Neural cell (in vitro differentiated cells): ENCODE results near the gene MTMR3. TPM values are rescaled to one million over a fixed set of nuclear protein-coding genes. Genes with fewer than 3 reads are reported as not detected.

Experiments used
- H2AFZ ChIP-seq: fragments of 200-600, 300-800 bp; sonication (generic), shearing (Covaris generic); 2 replicates; pipeline ENCODE4 v1.6.0; 2014; ENCODE audit warnings: low read depth, mild to moderate bottlenecking, antibody characterized with exemption, low read length, moderate library complexity
- H3F3A ChIP-seq: fragments of 200-600 bp; shearing (Covaris generic); 2 replicates; pipeline ENCODE4 v1.6.1; 2016; ENCODE audit warnings: mild to moderate bottlenecking, moderate library complexity, mixed read lengths, antibody characterized with exemption, low read length; ENCODE audit not compliant: insufficient read depth, poor library complexity, severe bottlenecking
- H3K27ac ChIP-seq: fragments of 200-600, 300-800 bp; sonication (generic), shearing (Covaris generic); 2 replicates; pipeline ENCODE4 v1.5.1; 2014; ENCODE audit warnings: mild to moderate bottlenecking, low read length, moderate library complexity
- H3K27me3 ChIP-seq: fragments of 300-800, 200-600 bp; sonication (generic), shearing (Covaris generic); 2 replicates; pipeline ENCODE4 v1.6.0; 2014; ENCODE audit warnings: mild to moderate bottlenecking, low read depth, low read length, moderate library complexity; ENCODE audit not compliant: insufficient read depth
- H3K36me3 ChIP-seq: fragments of 300-800, 200-600 bp; sonication (generic), shearing (Covaris generic); 2 replicates; pipeline ENCODE4 v1.5.1; 2014; ENCODE audit warnings: mild to moderate bottlenecking, antibody characterized with exemption, low read length, moderate library complexity; ENCODE audit not compliant: insufficient read depth
- H3K4me2 ChIP-seq: fragments of 300-800, 200-600 bp; sonication (generic), shearing (Covaris generic); 2 replicates; pipeline ENCODE4 v1.6.0; 2014; ENCODE audit warnings: mild to moderate bottlenecking, low read length
- H3K4me3 ChIP-seq: fragments of 300-800, 200-600 bp; sonication (generic), shearing (Covaris generic); 2 replicates; pipeline ENCODE4 v1.5.1; 2014; ENCODE audit warnings: mild to moderate bottlenecking, low read length, moderate library complexity
- H3K79me2 ChIP-seq: fragments of 200-600 bp; shearing (Covaris generic); replicated peaks from 2 replicates; pipeline ENCODE4 v1.6.0; 2014; ENCODE audit warnings: mild to moderate bottlenecking, low read length, moderate library complexity; ENCODE audit not compliant: insufficient read depth
- H3K9ac ChIP-seq: fragments of 300-800, 200-600 bp; sonication (generic), shearing (Covaris generic); 2 replicates; pipeline ENCODE4 v1.6.1; 2016; ENCODE audit warnings: mild to moderate bottlenecking, low read length, mixed read lengths
- H3K9me2 ChIP-seq: fragments of 200-600 bp; shearing (Covaris generic); 2 replicates; pipeline ENCODE4 v1.6.1; 2016; ENCODE audit warnings: mild to moderate bottlenecking, low read length, mixed read lengths; ENCODE audit not compliant: insufficient read depth
- H3K9me3 ChIP-seq: fragments of 200-600, 300-800 bp; sonication (generic), shearing (Covaris generic); 2 replicates; pipeline ENCODE4 v1.6.1; 2016; ENCODE audit warnings: mild to moderate bottlenecking, mixed run types, low read length, moderate library complexity, mixed read lengths
- H4K20me1 ChIP-seq: fragments of 200-600 bp; shearing (Covaris generic); 2 replicates; pipeline ENCODE4 v1.6.1; 2016; ENCODE audit warnings: mild to moderate bottlenecking, mixed run types; ENCODE audit not compliant: insufficient read depth
- CTCF ChIP-seq: fragments of 450-650 bp; IDR thresholded peaks from 2 replicates; pipeline ENCODE4 v1.5.1; 2014; ENCODE audit warnings: antibody characterized with exemption, mild to moderate bottlenecking, moderate library complexity; ENCODE audit not compliant: poor library complexity, severe bottlenecking
- EP300 ChIP-seq: fragments of 450-650 bp; conservative IDR thresholded peaks from 2 replicates; pipeline ENCODE4 v1.6.1; 2014; ENCODE audit warnings: antibody characterized with exemption, mild to moderate bottlenecking, moderate library complexity; ENCODE audit not compliant: poor library complexity, severe bottlenecking
- EZH2 ChIP-seq: fragments of 200-600, 300-800 bp; shearing (Covaris generic), sonication (generic); IDR thresholded peaks from 2 replicates; pipeline ENCODE4 v1.6.1; 2014; ENCODE audit warnings: antibody characterized with exemption, low read length, borderline replicate concordance, mild to moderate bottlenecking; ENCODE audit not compliant: insufficient read depth, poor library complexity, severe bottlenecking
- MXI1 ChIP-seq: fragments of 450-650 bp; conservative IDR thresholded peaks from 2 replicates; pipeline ENCODE4 v1.6.1; 2014; ENCODE audit warnings: antibody characterized with exemption, mild to moderate bottlenecking; ENCODE audit not compliant: poor library complexity, severe bottlenecking
- POLR2AphosphoS5 ChIP-seq: IDR thresholded peaks from 2 replicates; pipeline ENCODE4 v1.6.1; 2012
- RAD21 ChIP-seq: fragments of 450-650 bp; conservative IDR thresholded peaks from 2 replicates; pipeline ENCODE4 v1.6.1; 2014; ENCODE audit warnings: antibody characterized with exemption, mild to moderate bottlenecking, moderate library complexity
- SMC3 ChIP-seq: fragments of 450-650 bp; conservative IDR thresholded peaks from 2 replicates; pipeline ENCODE4 v1.6.1; 2014; ENCODE audit warnings: antibody characterized with exemption, mild to moderate bottlenecking, moderate library complexity; ENCODE audit not compliant: poor library complexity
- TAF1 ChIP-seq: IDR thresholded peaks from 2 replicates; pipeline ENCODE4 v1.6.1; 2012; ENCODE audit warnings: low read depth
- polyA plus RNA-seq: library from polyadenylated mRNA; depleted of rRNA; stranded (reverse); fragments of >200 nt; gene quantifications from 2 replicates; pipeline ENCODE4 v1.2.3, GENCODE V29; 2014
- TF ChIP-seq, protein P1 (sequence below): IDR thresholded peaks from 2 replicates; pipeline ENCODE4 v1.6.1; 2012; ENCODE audit warnings: borderline replicate concordance

Gene MTMR3
- polyA plus RNA-seq, 1 donor from 2014 or later = 46.7 TPM

GRCh38 chr22:29949872-29950271 is 66.9 kb downstream of the MTMR3 start:
- Histone ChIP-seq H3K4me3 (no peak overlapping the region), H3K9me2 (no peaks in the 10 kb centered on the region), H3K27ac (no peak overlapping the region), H3K9me3 (no peaks in the 10 kb centered on the region), H3F3A (peaks cover 2% of the 10 kb centered on the region), H2AFZ (no peak overlapping the region), H3K36me3 (no peaks in the 10 kb centered on the region), H3K4me2 (no peak overlapping the region), H4K20me1 (no peaks in the 10 kb centered on the region), H3K79me2 (peaks cover 74% of the 10 kb centered on the region), H3K27me3 (no peaks in the 10 kb centered on the region), H3K9ac (no peak overlapping the region)
- TF ChIP-seq CTCF (no peak), POLR2AphosphoS5 (no peak), RAD21 (no peak), TAF1 (no peak), EP300 (no peak), SMC3 (no peak), MXI1 (no peak), EZH2 (no peak)
- TF ChIP-seq, protein P1, sequence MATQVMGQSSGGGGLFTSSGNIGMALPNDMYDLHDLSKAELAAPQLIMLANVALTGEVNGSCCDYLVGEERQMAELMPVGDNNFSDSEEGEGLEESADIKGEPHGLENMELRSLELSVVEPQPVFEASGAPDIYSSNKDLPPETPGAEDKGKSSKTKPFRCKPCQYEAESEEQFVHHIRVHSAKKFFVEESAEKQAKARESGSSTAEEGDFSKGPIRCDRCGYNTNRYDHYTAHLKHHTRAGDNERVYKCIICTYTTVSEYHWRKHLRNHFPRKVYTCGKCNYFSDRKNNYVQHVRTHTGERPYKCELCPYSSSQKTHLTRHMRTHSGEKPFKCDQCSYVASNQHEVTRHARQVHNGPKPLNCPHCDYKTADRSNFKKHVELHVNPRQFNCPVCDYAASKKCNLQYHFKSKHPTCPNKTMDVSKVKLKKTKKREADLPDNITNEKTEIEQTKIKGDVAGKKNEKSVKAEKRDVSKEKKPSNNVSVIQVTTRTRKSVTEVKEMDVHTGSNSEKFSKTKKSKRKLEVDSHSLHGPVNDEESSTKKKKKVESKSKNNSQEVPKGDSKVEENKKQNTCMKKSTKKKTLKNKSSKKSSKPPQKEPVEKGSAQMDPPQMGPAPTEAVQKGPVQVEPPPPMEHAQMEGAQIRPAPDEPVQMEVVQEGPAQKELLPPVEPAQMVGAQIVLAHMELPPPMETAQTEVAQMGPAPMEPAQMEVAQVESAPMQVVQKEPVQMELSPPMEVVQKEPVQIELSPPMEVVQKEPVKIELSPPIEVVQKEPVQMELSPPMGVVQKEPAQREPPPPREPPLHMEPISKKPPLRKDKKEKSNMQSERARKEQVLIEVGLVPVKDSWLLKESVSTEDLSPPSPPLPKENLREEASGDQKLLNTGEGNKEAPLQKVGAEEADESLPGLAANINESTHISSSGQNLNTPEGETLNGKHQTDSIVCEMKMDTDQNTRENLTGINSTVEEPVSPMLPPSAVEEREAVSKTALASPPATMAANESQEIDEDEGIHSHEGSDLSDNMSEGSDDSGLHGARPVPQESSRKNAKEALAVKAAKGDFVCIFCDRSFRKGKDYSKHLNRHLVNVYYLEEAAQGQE = no peak

DNA sequence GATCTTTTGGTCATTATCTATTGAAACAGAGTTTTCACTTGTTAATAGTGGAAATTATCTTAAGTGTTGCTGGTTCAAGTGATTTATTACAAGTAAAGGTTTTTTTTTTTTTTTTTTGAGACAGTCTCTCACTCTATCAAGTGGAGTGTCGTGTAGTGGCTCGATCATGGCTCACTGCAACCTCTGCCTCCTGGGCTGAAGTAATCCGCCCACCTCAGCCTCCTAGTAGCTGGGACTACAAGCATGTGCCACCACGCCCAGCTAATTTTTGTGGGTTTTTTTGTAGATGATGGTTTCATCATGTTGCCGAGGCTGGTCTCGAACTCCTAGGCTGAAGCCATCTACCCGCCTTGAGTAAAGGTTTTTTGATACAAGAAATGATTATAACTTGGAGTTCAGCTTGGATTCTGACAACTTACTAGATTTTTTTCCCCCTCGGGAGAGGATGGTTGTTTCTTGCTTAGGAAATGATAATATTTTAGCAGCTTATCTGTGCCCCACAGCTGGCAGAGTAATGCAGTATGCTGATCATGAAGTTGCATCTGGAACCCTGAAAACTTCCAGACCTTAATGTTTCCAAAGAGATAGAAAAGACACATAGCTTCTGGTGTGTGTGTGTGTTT is 68.9 kb downstream of the MTMR3 start:
- H3K9me3 ChIP-seq = no peaks in the 10 kb centered on the region
- H3K9ac ChIP-seq = no peak overlapping the region
- H3K79me2 ChIP-seq = peaks cover 66% of the 10 kb centered on the region
- no peak overlapping the region for H3K27ac ChIP-seq
- H3K4me3 ChIP-seq = no peak overlapping the region
- no peak overlapping the region for H2AFZ ChIP-seq
- peaks cover 2% of the 10 kb centered on the region for H3F3A ChIP-seq
- H3K4me2 ChIP-seq = no peak overlapping the region
- no peaks in the 10 kb centered on the region for H3K36me3 ChIP-seq
- TF ChIP-seq MXI1 (no peak), RAD21 (no peak), SMC3 (no peak), EZH2 (no peak), TAF1 (no peak), POLR2AphosphoS5 (no peak), CTCF (no peak), EP300 (no peak)
- TF ChIP-seq, protein P1 = no peak
- no peaks in the 10 kb centered on the region for H3K9me2 ChIP-seq
- no peaks in the 10 kb centered on the region for H4K20me1 ChIP-seq
- no peaks in the 10 kb centered on the region for H3K27me3 ChIP-seq
